HEK293T (cell line): ENCODE measurements around the gene EDARADD.
"Not testable (repeated sequence)": the region's sequence is repeated elsewhere in the genome, so short reads cannot be mapped to it uniquely, and the experiment has no call there.

Experiments
- CTCF ChIA-PET: fragments of 350-600 bp; formaldehyde crosslinking; extraction: SDS; loops from one replicate; lab custom pipeline; 2021; ENCODE audit warnings: antibody characterized with exemption, inconsistent platforms; lab: Yijun Ruan, JAX
- POLR2A ChIA-PET: fragments of 350-600 bp; formaldehyde crosslinking; extraction: SDS; loops from one replicate; lab custom pipeline; 2020; ENCODE audit warnings: antibody characterized with exemption, inconsistent platforms; lab: Yijun Ruan, JAX
- DNase-seq: peaks from one replicate; pipeline ENCODE4 v3.0.0; 2012; ENCODE audit warnings: mixed read lengths; ENCODE audit errors: extremely low spot score
- ARNT ChIP-seq: fragments of 450-650 bp; IDR thresholded peaks from 2 replicates; pipeline ENCODE4 v1.6.1; 2017; ENCODE audit warnings: mild to moderate bottlenecking
- BHLHE40 ChIP-seq: fragments of 450-650 bp; IDR thresholded peaks from 2 replicates; pipeline ENCODE4 v1.6.1; 2016; ENCODE audit warnings: mild to moderate bottlenecking, moderate library complexity, borderline replicate concordance
- CTBP1 ChIP-seq: fragments of 450-650 bp; IDR thresholded peaks from 2 replicates; pipeline ENCODE4 v1.6.1; 2016; ENCODE audit warnings: borderline replicate concordance
- ELF4 ChIP-seq: fragments of 450-650 bp; IDR thresholded peaks from 2 replicates; pipeline ENCODE4 v1.6.1; 2017; ENCODE audit warnings: antibody characterized with exemption
- FOXA1 ChIP-seq: fragments of 450-650 bp; IDR thresholded peaks from 2 replicates; pipeline ENCODE4 v1.6.1; 2016; ENCODE audit warnings: mild to moderate bottlenecking
- FOXK2 ChIP-seq: fragments of 450-650 bp; IDR thresholded peaks from 2 replicates; pipeline ENCODE4 v1.6.1; 2016; ENCODE audit warnings: mild to moderate bottlenecking
- FOXM1 ChIP-seq: fragments of 450-650 bp; IDR thresholded peaks from 2 replicates; pipeline ENCODE4 v1.6.1; 2017; ENCODE audit warnings: mild to moderate bottlenecking, borderline replicate concordance
- HDGF ChIP-seq: fragments of 450-650 bp; IDR thresholded peaks from 2 replicates; pipeline ENCODE4 v1.6.1; 2017; ENCODE audit warnings: antibody characterized with exemption, borderline replicate concordance
- L3MBTL2 ChIP-seq: fragments of 450-650 bp; conservative IDR thresholded peaks from 2 replicates; pipeline ENCODE4 v1.6.1; 2016; ENCODE audit warnings: mild to moderate bottlenecking
- LEF1 ChIP-seq: fragments of 450-650 bp; IDR thresholded peaks from 2 replicates; pipeline ENCODE4 v1.6.1; 2017; ENCODE audit warnings: mild to moderate bottlenecking, borderline replicate concordance
- NFRKB ChIP-seq: fragments of 450-650 bp; IDR thresholded peaks from 2 replicates; pipeline ENCODE4 v1.6.1; 2016; ENCODE audit warnings: mild to moderate bottlenecking, moderate library complexity
- PKNOX1 ChIP-seq: fragments of 450-650 bp; IDR thresholded peaks from 2 replicates; pipeline ENCODE4 v1.6.1; 2016
- SP1 ChIP-seq: fragments of 450-650 bp; IDR thresholded peaks from 2 replicates; pipeline ENCODE4 v1.6.1; 2017
- SUZ12 ChIP-seq: fragments of 450-650 bp; IDR thresholded peaks from 2 replicates; pipeline ENCODE4 v1.6.1; 2016; ENCODE audit warnings: mild to moderate bottlenecking
- TARDBP ChIP-seq: fragments of 450-650 bp; IDR thresholded peaks from 2 replicates; pipeline ENCODE4 v1.6.1; 2016
- ZNF384 ChIP-seq: fragments of 450-650 bp; IDR thresholded peaks from 2 replicates; pipeline ENCODE4 v1.6.1; 2016

The EDARADD gene

GRCh38 chr1:236502972-236503639 is 109.0 kb downstream of the EDARADD start:
- DNase-seq = peak; percentile 60
- ChIA-PET CTCF (interaction anchor here (1.1 to 1.2 kb wide), 2 partner anchors 8 to 25 kb away, joined by 3 to 6 read pairs; no protein-coding TSS in a partner anchor), POLR2A (no interaction called here)
- TF ChIP-seq SUZ12 (no peak), HDGF (no peak)

GRCh38 chr1:236504338-236504737 is 110.3 kb downstream of the EDARADD start:
- DNase-seq, POLR2A ChIA-PET: not testable (repeated sequence)
- CTCF ChIA-PET = interaction anchor here (1.2 kb wide), 1 partner anchor 23 kb away, joined by 6 read pairs; no protein-coding TSS in a partner anchor

- CTCF ChIA-PET = no interaction called here
- DNase-seq = no peak
- POLR2A ChIA-PET = no interaction called here
- no peak for TF ChIP-seq L3MBTL2
- TF ChIP-seq PKNOX1 = no peak
- TF ChIP-seq ZNF384 = no peak; the same call in none of the 2 replicates
- no peak for TF ChIP-seq LEF1
- no peak for TF ChIP-seq TARDBP
- TF ChIP-seq ARNT = no peak
- no peak for TF ChIP-seq FOXA1
- no peak for TF ChIP-seq BHLHE40
- TF ChIP-seq FOXM1 = no peak
- TF ChIP-seq SP1 = no peak
- no peak for TF ChIP-seq SUZ12
- TF ChIP-seq FOXK2 = no peak
- no peak for TF ChIP-seq NFRKB
- no peak for TF ChIP-seq ELF4
- TF ChIP-seq CTBP1 = no peak
- no peak for TF ChIP-seq HDGF
These were observed 113.1 kb downstream of the EDARADD start for GRCh38 chr1:236507022-236507700.

GRCh38 chr1:236508593-236509027 is 114.5 kb downstream of the EDARADD start:
- POLR2A ChIA-PET = no interaction called here
- DNase-seq = no peak
- CTCF ChIA-PET = interaction anchor here (1.3 kb wide), 1 partner anchor 75 kb away, joined by 4 read pairs; no protein-coding TSS in a partner anchor

GRCh38 chr1:236509203-236509602 is 115.1 kb downstream of the EDARADD start:
- TF ChIP-seq LEF1 (no peak), PKNOX1 (no peak), SUZ12 (no peak), FOXA1 (no peak), ELF4 (no peak), ZNF384 (no peak), HDGF (no peak), SP1 (no peak), NFRKB (no peak), L3MBTL2 (no peak), ARNT (no peak), BHLHE40 (no peak), TARDBP (no peak), FOXK2 (no peak), FOXM1 (no peak)
- ChIA-PET POLR2A (no interaction called here), CTCF (interaction anchor here (1.3 kb wide), 1 partner anchor 75 kb away, joined by 4 read pairs; no protein-coding TSS in a partner anchor)
- no peak for DNase-seq

More at GRCh38 chr1:236508593-236509027, 114.5 kb downstream of the EDARADD start:
- TF ChIP-seq BHLHE40 (no peak), L3MBTL2 (no peak), CTBP1 (no peak), FOXM1 (no peak), HDGF (no peak), PKNOX1 (no peak), SP1 (no peak), LEF1 (no peak), FOXA1 (no peak), ZNF384 (no peak), FOXK2 (no peak), TARDBP (no peak), ELF4 (no peak), SUZ12 (no peak), NFRKB (no peak), ARNT (no peak)

GRCh38 chr1:236509647-236510401 is 115.7 kb downstream of the EDARADD start:
- no peak for TF ChIP-seq TARDBP
- DNase-seq = no peak
- ChIA-PET POLR2A (interaction anchor here (1.5 kb wide), 1 partner anchor 95 kb away, joined by 4 read pairs; the partner anchor contains the start of gene HEATR1), CTCF (interaction anchor here (1.3 kb wide), 1 partner anchor 76 kb away, joined by 4 read pairs; no protein-coding TSS in a partner anchor)
